Mucosa of rectum (tissue), 2 donors: ENCODE results near the gene WWTR1.
A peak's percentile ranks its signal among the peaks of the same experiment; 100 is the strongest.

Experiments
- H3K27ac ChIP-seq, 2 donors: one replicate each; pipeline ENCODE4 v1.7.0; 2013; ENCODE audit warnings: inconsistent platforms in 2 of 2, low read depth in 2 of 2, low read length in 2 of 2
- H3K27me3 ChIP-seq, 2 donors: one replicate each; pipeline ENCODE4 v1.7.0; 2013; ENCODE audit warnings: low read length in 2 of 2; ENCODE audit not compliant: control insufficient read depth in 2 of 2, insufficient read depth in 2 of 2
- H3K36me3 ChIP-seq, 2 donors: one replicate each; pipeline ENCODE4 v1.7.0; 2013; ENCODE audit warnings: low read length in 2 of 2; ENCODE audit not compliant: control insufficient read depth in 2 of 2, insufficient read depth in 2 of 2
- H3K4me1 ChIP-seq, 2 donors: one replicate each; pipeline ENCODE4 v1.7.0; 2013; ENCODE audit warnings: low read length in 2 of 2, mild to moderate bottlenecking in 1 of 2; ENCODE audit not compliant: control insufficient read depth in 2 of 2, insufficient read depth in 2 of 2
- H3K4me3 ChIP-seq, 2 donors: one replicate each; pipeline ENCODE4 v1.7.0; 2013; ENCODE audit warnings: low read length in 2 of 2
- H3K9ac ChIP-seq, 2 donors: one replicate each; pipeline ENCODE4 v1.7.0; 2013; ENCODE audit warnings: low read length in 2 of 2, low read depth in 1 of 2, mild to moderate bottlenecking in 1 of 2
- H3K9me3 ChIP-seq, 2 donors: one replicate each; pipeline ENCODE4 v1.7.0; 2013; ENCODE audit warnings: low read length in 2 of 2; ENCODE audit not compliant: control insufficient read depth in 2 of 2
- donor health status: healthy.
- donor health status: Normal muscosa, but diverticular disease.

The WWTR1 gene

GRCh38 chr3:149555927-149556326 is 101.9 kb downstream of the WWTR1 start:
- Histone ChIP-seq H3K27ac (no peak overlapping the region), H3K9ac (no peak overlapping the region), H3K9me3 (no peaks in the 10 kb centered on the region), H3K27me3 (no peaks in the 10 kb centered on the region), H3K4me3 (no peak overlapping the region), H3K4me1 (peaks cover 5 to 9% of the 10 kb centered on the region in 2 donors), H3K36me3 (no peaks in the 10 kb centered on the region)

- no peaks in the 10 kb centered on the region for H3K9me3 ChIP-seq
- H3K27ac ChIP-seq: peak overlapping the region in 1 of 2 donors; percentile 44
- H3K4me3 ChIP-seq: no peak overlapping the region
- no peaks in the 10 kb centered on the region for H3K27me3 ChIP-seq
- no peaks in the 10 kb centered on the region for H3K36me3 ChIP-seq
- peaks cover 5 to 9% of the 10 kb centered on the region in 2 donors for H3K4me1 ChIP-seq
- no peak overlapping the region for H3K9ac ChIP-seq
Measured at GRCh38 chr3:149554826-149555225, 103.0 kb downstream of the WWTR1 start.

GRCh38 chr3:149553781-149554451 is 103.9 kb downstream of the WWTR1 start:
- H3K9me3 ChIP-seq: no peaks in the 10 kb centered on the region
- H3K27me3 ChIP-seq: no peaks in the 10 kb centered on the region
- peaks cover 5 to 9% of the 10 kb centered on the region in 2 donors for H3K4me1 ChIP-seq
- no peak overlapping the region for H3K4me3 ChIP-seq
- no peaks in the 10 kb centered on the region for H3K36me3 ChIP-seq
- H3K27ac ChIP-seq: peak overlapping the region; percentile 19 to 53
- H3K9ac ChIP-seq: no peak overlapping the region

GRCh38 chr3:149552700-149553099 is 105.1 kb downstream of the WWTR1 start:
- no peak overlapping the region for H3K27ac ChIP-seq
- H3K36me3 ChIP-seq: no peaks in the 10 kb centered on the region
- no peak overlapping the region for H3K9ac ChIP-seq
- peaks cover 0 to 3% of the 10 kb centered on the region in 2 donors for H3K27me3 ChIP-seq
- H3K9me3 ChIP-seq: no peaks in the 10 kb centered on the region
- no peak overlapping the region for H3K4me3 ChIP-seq
- peaks cover 5 to 16% of the 10 kb centered on the region in 2 donors for H3K4me1 ChIP-seq

- H3K27me3 ChIP-seq: peaks cover 0 to 3% of the 10 kb centered on the region in 2 donors
- no peak overlapping the region for H3K27ac ChIP-seq
- no peak overlapping the region for H3K9ac ChIP-seq
- no peaks in the 10 kb centered on the region for H3K36me3 ChIP-seq
- H3K9me3 ChIP-seq: no peaks in the 10 kb centered on the region
- peaks cover 5 to 16% of the 10 kb centered on the region in 2 donors for H3K4me1 ChIP-seq
- no peak overlapping the region for H3K4me3 ChIP-seq
Measured at GRCh38 chr3:149551500-149551899, 106.3 kb downstream of the WWTR1 start.

GRCh38 chr3:149548669-149549065 is 109.2 kb downstream of the WWTR1 start:
- peak overlapping the region in 1 of 2 donors; percentile 26 for H3K27ac ChIP-seq

GRCh38 chr3:149547954-149548668 is 109.7 kb downstream of the WWTR1 start:
- no peak overlapping the region for H3K9ac ChIP-seq
- H3K4me1 ChIP-seq: peaks cover 0 to 7% of the 10 kb centered on the region in 2 donors
- peaks cover 0 to 3% of the 10 kb centered on the region in 2 donors for H3K27me3 ChIP-seq
- H3K36me3 ChIP-seq: no peaks in the 10 kb centered on the region
- H3K4me3 ChIP-seq: no peak overlapping the region
- H3K9me3 ChIP-seq: no peaks in the 10 kb centered on the region
- H3K27ac ChIP-seq: peak overlapping the region in 1 of 2 donors; percentile 26

More at GRCh38 chr3:149548669-149549065, 109.2 kb downstream of the WWTR1 start:
- Histone ChIP-seq H3K9me3 (no peaks in the 10 kb centered on the region), H3K36me3 (no peaks in the 10 kb centered on the region), H3K4me3 (no peak overlapping the region), H3K27me3 (peaks cover 0 to 3% of the 10 kb centered on the region in 2 donors), H3K9ac (no peak overlapping the region), H3K4me1 (peaks cover 2 to 9% of the 10 kb centered on the region in 2 donors)

GRCh38 chr3:149547413-149547812 is 110.4 kb downstream of the WWTR1 start:
- Histone ChIP-seq H3K9me3 (no peaks in the 10 kb centered on the region), H3K27ac (peak overlapping the region in 1 of 2 donors; percentile 4), H3K36me3 (no peaks in the 10 kb centered on the region), H3K4me3 (no peak overlapping the region), H3K9ac (no peak overlapping the region), H3K4me1 (peaks cover 0 to 7% of the 10 kb centered on the region in 2 donors), H3K27me3 (peaks cover 0 to 3% of the 10 kb centered on the region in 2 donors)

- no peaks in the 10 kb centered on the region for H3K36me3 ChIP-seq
- peaks cover 0 to 7% of the 10 kb centered on the region in 2 donors for H3K4me1 ChIP-seq
- no peak overlapping the region for H3K27ac ChIP-seq
Measured at GRCh38 chr3:149545049-149545448, 112.8 kb downstream of the WWTR1 start.

More at GRCh38 chr3:149545049-149545448, 112.8 kb downstream of the WWTR1 start:
- H3K27me3 ChIP-seq: peaks cover 0 to 6% of the 10 kb centered on the region in 2 donors
- no peaks in the 10 kb centered on the region for H3K9me3 ChIP-seq
- H3K9ac ChIP-seq: no peak overlapping the region
- no peak overlapping the region for H3K4me3 ChIP-seq
